Fibroblast of lung (primary cell): Measurements from ENCODE around the gene EFHB. TPM values are rescaled to one million over a fixed set of nuclear protein-coding genes. Genes with fewer than 3 reads are reported as not detected.
A peak's percentile ranks its signal among the peaks of the same experiment; 100 is the strongest.

ENCODE experiments used
- DNase-seq, 2 donors: peaks; one replicate each; pipeline versions ENCODE4 v3.0.0 to v3.0.0-alpha.2; 2010; ENCODE audit warnings: low read depth in 2 of 2
- H2AFZ ChIP-seq: 2 replicates; pipeline ENCODE4 v1.5.1; 2012; ENCODE audit warnings: low read length, control low read depth, inconsistent platforms
- H3K27ac ChIP-seq: 2 replicates; pipeline ENCODE4 v1.5.1; 2011; ENCODE audit warnings: low read length, control low read depth; ENCODE audit not compliant: insufficient read depth
- H3K27me3 ChIP-seq: 2 replicates; pipeline ENCODE4 v1.5.1; 2011; ENCODE audit warnings: mild to moderate bottlenecking, low read length; ENCODE audit not compliant: control insufficient read depth, insufficient read depth
- H3K36me3 ChIP-seq: 2 replicates; pipeline ENCODE4 v1.5.1; 2011; ENCODE audit warnings: low read length; ENCODE audit not compliant: control insufficient read depth, insufficient read depth
- H3K4me1 ChIP-seq: 2 replicates; pipeline ENCODE4 v1.5.1; 2011; ENCODE audit warnings: low read length; ENCODE audit not compliant: control insufficient read depth, insufficient read depth; ENCODE audit errors: extremely low read depth
- H3K4me2 ChIP-seq: 2 replicates; pipeline ENCODE4 v1.5.1; 2011; ENCODE audit warnings: low read length, control low read depth; ENCODE audit not compliant: insufficient read depth; ENCODE audit errors: extremely low read depth
- H3K4me3 ChIP-seq, 4 experiments: fragments of 200-600 bp in 1 of 4; sonication (generic) in 1 of 4; replicated peaks in 1 of 4; 2 replicates each; pipeline ENCODE4 v1.5.1; 2011 to 2016; ENCODE audit warnings: low read length in 4 of 4, low read depth in 3 of 4, mild to moderate bottlenecking in 3 of 4, control low read depth in 2 of 4, inconsistent platforms in 1 of 4, mixed read lengths in 1 of 4; ENCODE audit not compliant: insufficient read depth in 1 of 4; ENCODE audit errors: control extremely low read depth in 1 of 4
- H3K79me2 ChIP-seq: 2 replicates; pipeline ENCODE4 v1.5.1; 2012; ENCODE audit warnings: mild to moderate bottlenecking, low read length, inconsistent platforms; ENCODE audit not compliant: control insufficient read depth, insufficient read depth
- H3K9ac ChIP-seq: 2 replicates; pipeline ENCODE4 v1.5.1; 2011; ENCODE audit warnings: mild to moderate bottlenecking, low read length, control low read depth; ENCODE audit not compliant: insufficient read depth
- H3K9me3 ChIP-seq: 2 replicates; pipeline ENCODE4 v1.5.1; 2012; ENCODE audit warnings: low read depth, low read length; ENCODE audit not compliant: control insufficient read depth, insufficient read depth
- H4K20me1 ChIP-seq: 2 replicates; pipeline ENCODE4 v1.5.1; 2011; ENCODE audit warnings: low read length; ENCODE audit not compliant: control insufficient read depth, insufficient read depth; ENCODE audit errors: extremely low read depth
- EZH2 ChIP-seq: IDR thresholded peaks from 2 replicates; pipeline ENCODE4 v1.5.1; 2012; ENCODE audit warnings: low read length, control low read depth, mild to moderate bottlenecking; ENCODE audit errors: missing control alignments
- polyA plus RNA-seq, 2 donors: library from polyadenylated mRNA; depleted of rRNA in 1 of 2; stranded (reverse) in 1 of 2; unstranded in 1 of 2; fragments of >200 nt; gene quantifications; 2 replicates each; pipeline ENCODE4 v1.2.1, GENCODE V29; 2011 to 2012; ENCODE audit warnings: missing spikeins in 1 of 2
- total RNA-seq: library from RNA; depleted of rRNA; stranded (reverse); fragments of >200 nt; gene quantifications from 2 replicates; pipeline ENCODE4 v1.2.1, GENCODE V29; 2014
- TF ChIP-seq, protein P1 (sequence below), 2 donors: IDR thresholded peaks in 1 of 2; conservative IDR thresholded peaks in 1 of 2; 1 replicate in 1 of 2; 2 replicates in 1 of 2; pipeline ENCODE4 v1.5.1; 2011 to 2012; ENCODE audit warnings: low read length in 2 of 2, control low read depth in 1 of 2, inconsistent platforms in 1 of 2, low read depth in 1 of 2, mild to moderate bottlenecking in 1 of 2

EFHB gene
- total and polyA plus RNA-seq, 2 donors (not counting 1 experiment from before 2014, with no cell fraction given), result 0.43 to 0.83 TPM

DNA sequence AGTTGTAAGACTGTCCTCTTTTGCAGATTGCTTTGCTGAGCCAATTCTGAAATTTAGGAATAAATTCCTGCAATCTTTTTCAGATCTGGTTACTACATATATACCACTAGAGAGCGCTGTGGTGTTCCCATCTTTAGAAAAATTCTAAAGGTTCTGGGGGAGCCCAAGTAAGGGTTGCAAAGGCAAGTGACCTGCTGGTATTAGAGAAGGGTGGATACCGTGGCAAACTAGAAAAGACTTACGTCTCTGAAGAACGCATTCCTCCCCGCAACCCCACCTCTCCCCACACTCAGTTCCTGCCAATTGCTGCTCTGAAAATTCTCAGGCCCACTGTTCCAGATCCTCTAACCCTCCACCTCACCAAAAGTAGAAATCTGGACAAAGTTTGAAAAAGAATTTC lies 48.5 kb downstream of the EFHB start:
- H3K9me3 ChIP-seq, result no peaks in the 10 kb centered on the region
- H3K27me3 ChIP-seq, result no peaks in the 10 kb centered on the region
- H2AFZ ChIP-seq, result no peak overlapping the region
- H3K79me2 ChIP-seq, result no peaks in the 10 kb centered on the region
- no peaks in the 10 kb centered on the region for H4K20me1 ChIP-seq
- H3K9ac ChIP-seq, result no peak overlapping the region
- H3K27ac ChIP-seq, result no peak overlapping the region
- no peak overlapping the region for H3K4me3 ChIP-seq
- peaks cover 10% of the 10 kb centered on the region for H3K4me1 ChIP-seq
- H3K36me3 ChIP-seq, result no peaks in the 10 kb centered on the region
- peak; percentile 25 to 60 for DNase-seq
- TF ChIP-seq, protein P1, sequence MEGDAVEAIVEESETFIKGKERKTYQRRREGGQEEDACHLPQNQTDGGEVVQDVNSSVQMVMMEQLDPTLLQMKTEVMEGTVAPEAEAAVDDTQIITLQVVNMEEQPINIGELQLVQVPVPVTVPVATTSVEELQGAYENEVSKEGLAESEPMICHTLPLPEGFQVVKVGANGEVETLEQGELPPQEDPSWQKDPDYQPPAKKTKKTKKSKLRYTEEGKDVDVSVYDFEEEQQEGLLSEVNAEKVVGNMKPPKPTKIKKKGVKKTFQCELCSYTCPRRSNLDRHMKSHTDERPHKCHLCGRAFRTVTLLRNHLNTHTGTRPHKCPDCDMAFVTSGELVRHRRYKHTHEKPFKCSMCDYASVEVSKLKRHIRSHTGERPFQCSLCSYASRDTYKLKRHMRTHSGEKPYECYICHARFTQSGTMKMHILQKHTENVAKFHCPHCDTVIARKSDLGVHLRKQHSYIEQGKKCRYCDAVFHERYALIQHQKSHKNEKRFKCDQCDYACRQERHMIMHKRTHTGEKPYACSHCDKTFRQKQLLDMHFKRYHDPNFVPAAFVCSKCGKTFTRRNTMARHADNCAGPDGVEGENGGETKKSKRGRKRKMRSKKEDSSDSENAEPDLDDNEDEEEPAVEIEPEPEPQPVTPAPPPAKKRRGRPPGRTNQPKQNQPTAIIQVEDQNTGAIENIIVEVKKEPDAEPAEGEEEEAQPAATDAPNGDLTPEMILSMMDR (conservative IDR thresholded peaks at IDR 0.05 in 1 of 2, IDR thresholded peaks at IDR 0.05 in 1 of 2; ENCODE audit: low read depth in 1 of 2, low read length in 2 of 2), result peak; percentile 60 to 61
- TF ChIP-seq EZH2, result no peak
- H3K4me2 ChIP-seq, result no peak overlapping the region

DNA sequence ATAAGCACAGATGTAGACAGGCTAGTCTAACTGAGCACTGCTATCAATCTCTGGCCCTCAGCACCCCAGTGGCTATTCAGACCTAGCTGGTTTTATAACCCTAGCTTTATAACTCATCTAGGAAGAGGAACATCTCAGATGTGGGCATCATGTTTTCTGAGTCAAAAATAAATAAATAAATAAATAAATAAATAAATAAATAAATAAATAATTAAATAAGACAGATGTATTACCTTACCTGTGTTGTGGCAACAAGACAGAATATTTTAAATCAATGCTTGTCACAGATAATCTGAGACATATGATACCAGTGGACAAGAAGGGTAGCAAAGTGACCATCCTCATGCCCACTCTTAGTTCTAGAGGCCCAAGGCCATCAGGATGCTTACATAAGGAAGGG lies 52.2 kb downstream of the EFHB start:
- no peaks in the 10 kb centered on the region for H4K20me1 ChIP-seq
- H3K36me3 ChIP-seq, result no peaks in the 10 kb centered on the region
- H3K27ac ChIP-seq, result no peak overlapping the region
- no peak for DNase-seq
- H3K79me2 ChIP-seq, result no peaks in the 10 kb centered on the region
- H3K27me3 ChIP-seq, result no peaks in the 10 kb centered on the region
- H3K9me3 ChIP-seq, result no peaks in the 10 kb centered on the region
- no peak for TF ChIP-seq EZH2
- TF ChIP-seq, protein P1 (conservative IDR thresholded peaks at IDR 0.05 in 1 of 2, IDR thresholded peaks at IDR 0.05 in 1 of 2; ENCODE audit: low read depth in 1 of 2, low read length in 2 of 2), result no peak
- H2AFZ ChIP-seq, result no peak overlapping the region
- no peaks in the 10 kb centered on the region for H3K4me1 ChIP-seq
- H3K9ac ChIP-seq, result no peak overlapping the region
- no peak overlapping the region for H3K4me3 ChIP-seq
- H3K4me2 ChIP-seq, result no peak overlapping the region

DNA sequence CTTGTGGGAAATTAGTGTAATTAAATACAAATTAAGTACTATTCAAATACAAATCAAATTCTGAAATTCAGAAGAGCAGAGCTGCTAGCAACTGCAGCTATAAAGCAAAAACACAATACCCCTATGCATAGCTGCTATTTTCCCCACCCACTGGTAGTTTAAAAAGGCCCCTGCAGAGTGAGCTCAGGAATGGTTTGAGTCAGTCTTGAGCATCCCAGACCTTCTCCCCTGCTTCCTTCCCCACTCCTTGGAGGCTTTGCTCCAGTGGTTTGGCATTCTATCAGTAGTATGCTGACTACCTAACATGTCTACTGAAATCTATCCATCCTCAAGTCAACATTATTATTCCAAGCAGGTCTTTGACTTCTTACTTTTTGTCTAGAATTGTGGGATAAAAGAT lies 53.0 kb downstream of the EFHB start:
- Histone ChIP-seq H3K9me3 (no peaks in the 10 kb centered on the region), H3K4me3 (no peak overlapping the region), H3K9ac (no peak overlapping the region), H4K20me1 (no peaks in the 10 kb centered on the region), H3K4me2 (no peak overlapping the region), H3K27me3 (no peaks in the 10 kb centered on the region), H3K36me3 (no peaks in the 10 kb centered on the region), H3K27ac (no peak overlapping the region), H3K4me1 (no peaks in the 10 kb centered on the region), H3K79me2 (no peaks in the 10 kb centered on the region), H2AFZ (no peak overlapping the region)
- DNase-seq, result no peak
- no peak for TF ChIP-seq EZH2
- TF ChIP-seq, protein P1 (conservative IDR thresholded peaks at IDR 0.05 in 1 of 2, IDR thresholded peaks at IDR 0.05 in 1 of 2; ENCODE audit: low read depth in 1 of 2, low read length in 2 of 2), result no peak
